Lung (tissue), 12 donors: ENCODE data around the gene TMEM121. TPM values are rescaled to one million over a fixed set of nuclear protein-coding genes. Genes with fewer than 3 reads are reported as not detected.

Source experiments
- ATAC-seq: fragments of 200-7000 bp; cut with Tn5 transposase; one replicate; pipeline ENCODE4 v1.9.1; 2020; ENCODE audit warnings: moderate number of reproducible peaks; ENCODE audit not compliant: insufficient read depth, low FRiP score
- DNase-seq, 3 donors: peaks; one replicate each; pipeline ENCODE4 v3.0.0-alpha.2; 2013 to 2017
- H3K27ac ChIP-seq, 2 donors: one replicate each; pipeline ENCODE4 v1.5.1; 2013; ENCODE audit warnings: mild to moderate bottlenecking in 2 of 2, moderate library complexity in 2 of 2, control low read depth in 1 of 2, inconsistent platforms in 1 of 2, low read depth in 1 of 2, low read length in 1 of 2
- H3K27me3 ChIP-seq, 3 donors: one replicate each; pipeline ENCODE4 v1.5.1; 2013; ENCODE audit warnings: low read length in 2 of 3; ENCODE audit not compliant: control insufficient read depth in 3 of 3, insufficient read depth in 3 of 3
- H3K36me3 ChIP-seq, 4 donors: one replicate each; pipeline ENCODE4 v1.5.1; 2013; ENCODE audit warnings: low read length in 4 of 4, mild to moderate bottlenecking in 1 of 4, moderate library complexity in 1 of 4; ENCODE audit not compliant: control insufficient read depth in 4 of 4, insufficient read depth in 4 of 4
- H3K4me1 ChIP-seq, 5 donors: one replicate each; pipeline ENCODE4 v1.5.1; 2013; ENCODE audit warnings: low read length in 5 of 5, mild to moderate bottlenecking in 2 of 5, moderate library complexity in 1 of 5; ENCODE audit not compliant: control insufficient read depth in 5 of 5, insufficient read depth in 5 of 5
- H3K4me3 ChIP-seq: one replicate; pipeline ENCODE4 v1.5.1; 2013; ENCODE audit warnings: mild to moderate bottlenecking, control low read depth, moderate library complexity
- H3K9ac ChIP-seq, 2 donors: one replicate each; pipeline ENCODE4 v1.5.1; 2013; ENCODE audit warnings: low read length in 2 of 2, control low read depth in 1 of 2; ENCODE audit not compliant: insufficient read depth in 1 of 2
- H3K9me3 ChIP-seq, 4 donors: one replicate each; pipeline ENCODE4 v1.5.1; 2013; ENCODE audit warnings: low read length in 3 of 4, mild to moderate bottlenecking in 1 of 4, moderate library complexity in 1 of 4; ENCODE audit not compliant: control insufficient read depth in 4 of 4, insufficient read depth in 3 of 4
- WGBS, 2 donors: extraction: QIAGEN DNeasy Blood & Tissue Kit; methylation state at CpG; one replicate each; pipeline ENCODE4 v1.1.7; 2013; 5-methylcytosine and 5-hydroxymethylcytosine counted together
- polyA plus RNA-seq, 2 donors: library from polyadenylated mRNA; stranded (reverse); fragments of 200-250 nt; gene quantifications; one replicate each; pipeline ENCODE4 v1.2.1, GENCODE V29; 2013
- total RNA-seq, 2 donors: library from RNA; depleted of rRNA in 1 of 2; stranded (reverse); fragments of >200 nt in 1 of 2; gene quantifications; one replicate each; pipeline ENCODE4 v1.2.1, GENCODE V29; 2014 to 2021
- TF ChIP-seq, protein P1 (sequence below): IDR thresholded peaks from 2 replicates; pipeline ENCODE4 v1.5.1; 2012; ENCODE audit warnings: mild to moderate bottlenecking; ENCODE audit errors: control extremely low read depth, extremely low read depth
- donor health status: control.
- donor health status: control.
- donor health status: Bipolar disorder and iron deficiency.
- donor health status: healthy.
- donor health status: DM: yes; HTN: yes; CAD: no.

Gene TMEM121
- total and polyA plus RNA-seq, 4 donors = 1.1 to 5.4 (median 2.8) TPM

DNA sequence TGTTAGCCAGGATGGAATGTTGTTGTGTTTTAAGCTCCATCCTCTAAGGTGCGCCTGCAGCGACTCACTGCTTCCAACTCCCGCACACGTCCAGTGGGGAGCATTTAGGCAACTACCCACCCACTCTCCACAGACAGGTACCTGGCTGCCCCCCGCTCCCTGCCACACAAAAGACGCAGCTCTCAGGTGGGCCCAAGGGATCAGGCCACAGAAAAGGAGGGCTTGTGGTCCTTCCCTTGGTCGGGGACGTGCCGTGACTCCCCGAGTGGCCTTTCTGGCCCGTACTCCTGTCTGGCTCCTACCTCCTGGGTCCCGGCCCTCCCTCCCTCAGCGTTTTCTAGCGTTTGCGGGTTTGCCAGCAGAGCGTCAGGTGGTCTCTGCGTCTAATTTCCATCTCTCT, 19.1 kb upstream of the TMEM121 start:
- ATAC-seq (no peak), DNase-seq (no peak)
- WGBS, 2 donors = 58 to 60% methylated on average over 17 of the region's 17 CpGs
- Histone ChIP-seq H3K4me1 (no peaks in the 10 kb centered on the region), H3K27me3 (peaks cover 0 to 4% (median 0%) of the 10 kb centered on the region in 3 donors), H3K9ac (no peak overlapping the region), H3K36me3 (no peaks in the 10 kb centered on the region), H3K27ac (no peak overlapping the region), H3K9me3 (peaks cover 0 to 2% (median 0%) of the 10 kb centered on the region in 4 donors), H3K4me3 (no peak overlapping the region)
- TF ChIP-seq, protein P1, sequence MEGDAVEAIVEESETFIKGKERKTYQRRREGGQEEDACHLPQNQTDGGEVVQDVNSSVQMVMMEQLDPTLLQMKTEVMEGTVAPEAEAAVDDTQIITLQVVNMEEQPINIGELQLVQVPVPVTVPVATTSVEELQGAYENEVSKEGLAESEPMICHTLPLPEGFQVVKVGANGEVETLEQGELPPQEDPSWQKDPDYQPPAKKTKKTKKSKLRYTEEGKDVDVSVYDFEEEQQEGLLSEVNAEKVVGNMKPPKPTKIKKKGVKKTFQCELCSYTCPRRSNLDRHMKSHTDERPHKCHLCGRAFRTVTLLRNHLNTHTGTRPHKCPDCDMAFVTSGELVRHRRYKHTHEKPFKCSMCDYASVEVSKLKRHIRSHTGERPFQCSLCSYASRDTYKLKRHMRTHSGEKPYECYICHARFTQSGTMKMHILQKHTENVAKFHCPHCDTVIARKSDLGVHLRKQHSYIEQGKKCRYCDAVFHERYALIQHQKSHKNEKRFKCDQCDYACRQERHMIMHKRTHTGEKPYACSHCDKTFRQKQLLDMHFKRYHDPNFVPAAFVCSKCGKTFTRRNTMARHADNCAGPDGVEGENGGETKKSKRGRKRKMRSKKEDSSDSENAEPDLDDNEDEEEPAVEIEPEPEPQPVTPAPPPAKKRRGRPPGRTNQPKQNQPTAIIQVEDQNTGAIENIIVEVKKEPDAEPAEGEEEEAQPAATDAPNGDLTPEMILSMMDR = no peak

DNA sequence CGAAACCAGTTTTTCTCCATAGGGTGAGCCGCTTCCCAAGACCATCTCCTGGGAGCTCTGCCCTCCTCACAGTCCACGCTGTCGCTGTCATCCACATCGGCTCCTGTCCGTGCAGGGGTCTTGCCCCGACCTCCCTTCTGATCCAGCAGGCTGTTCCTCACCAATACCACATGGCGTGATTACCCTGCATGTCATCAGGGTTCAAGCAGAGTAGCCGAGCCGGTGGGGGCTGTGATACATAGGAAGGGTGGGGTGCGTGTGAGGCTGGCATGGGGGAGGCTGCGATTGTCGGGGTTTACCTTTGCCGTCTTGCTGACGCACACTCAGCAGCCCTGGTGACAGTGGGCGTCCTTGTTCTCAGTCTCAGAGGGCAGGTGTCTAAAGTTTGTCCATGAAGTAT, 18.3 kb upstream of the TMEM121 start:
- no peak for DNase-seq
- H3K4me3 ChIP-seq = no peak overlapping the region
- ATAC-seq = no peak
- no peak overlapping the region for H3K27ac ChIP-seq
- no peaks in the 10 kb centered on the region for H3K4me1 ChIP-seq
- peaks cover 0 to 2% (median 0%) of the 10 kb centered on the region in 4 donors for H3K9me3 ChIP-seq
- H3K9ac ChIP-seq = no peak overlapping the region
- H3K36me3 ChIP-seq = no peaks in the 10 kb centered on the region
- 71 to 81% methylated on average over 16 of the region's 16 CpGs for WGBS, 2 donors
- H3K27me3 ChIP-seq = peaks cover 0 to 6% (median 0%) of the 10 kb centered on the region in 3 donors
- TF ChIP-seq, protein P1 = no peak

DNA sequence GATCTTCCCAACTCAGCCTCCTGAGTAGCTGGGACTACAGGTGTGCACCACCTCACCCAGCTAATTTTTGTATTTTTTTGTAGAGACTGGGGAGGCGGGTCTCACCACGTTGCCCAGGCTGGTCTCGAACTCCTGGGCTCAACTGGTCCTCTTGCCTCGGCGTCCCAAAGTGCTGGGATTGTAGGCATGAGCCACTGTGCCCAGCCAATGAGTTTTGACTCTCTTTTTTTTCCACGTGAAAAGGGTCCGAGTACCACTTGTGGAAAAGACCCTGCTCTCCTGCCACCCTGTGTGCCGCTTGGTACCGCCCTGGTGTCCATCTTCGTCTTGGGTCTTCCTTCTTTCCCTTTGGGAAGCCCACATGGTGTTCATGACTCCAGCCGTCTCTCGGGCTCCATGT, 17.8 kb upstream of the TMEM121 start:
- ATAC-seq (no peak), DNase-seq (no peak)
- Histone ChIP-seq H3K9ac (no peak overlapping the region), H3K4me1 (no peaks in the 10 kb centered on the region), H3K27ac (no peak overlapping the region), H3K36me3 (no peaks in the 10 kb centered on the region), H3K9me3 (peaks cover 0 to 2% (median 0%) of the 10 kb centered on the region in 4 donors), H3K4me3 (no peak overlapping the region), H3K27me3 (peaks cover 0 to 6% (median 0%) of the 10 kb centered on the region in 3 donors)
- TF ChIP-seq, protein P1 = no peak
- 89 to 96% methylated on average over 12 of the region's 12 CpGs for WGBS, 2 donors

DNA sequence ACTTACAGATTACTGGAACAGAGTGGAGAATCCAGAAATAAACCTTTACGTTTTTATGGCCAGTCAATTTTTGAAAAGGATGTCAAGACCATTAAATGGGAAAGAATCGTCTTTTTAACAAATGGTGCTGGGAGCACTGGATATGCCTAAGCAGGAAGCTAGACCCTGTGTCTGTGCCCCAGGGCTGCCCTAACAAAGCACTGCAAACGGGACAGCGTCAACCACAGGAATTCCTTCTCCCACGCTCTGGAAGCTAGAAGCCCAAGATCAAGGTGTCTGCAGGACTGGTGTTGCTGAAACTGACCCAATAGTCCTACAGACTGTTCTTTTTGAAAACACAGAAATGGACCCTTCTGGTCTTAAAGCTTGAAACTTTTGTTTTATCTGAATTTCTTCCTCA, 9.3 kb upstream of the TMEM121 start:
- WGBS, 2 donors = 48 to 56% methylated on average over 5 of the region's 5 CpGs
- no peaks in the 10 kb centered on the region for H3K4me1 ChIP-seq
- no peak overlapping the region for H3K9ac ChIP-seq
- H3K27me3 ChIP-seq = peaks cover 0 to 3% (median 3%) of the 10 kb centered on the region in 3 donors
- H3K9me3 ChIP-seq = no peaks in the 10 kb centered on the region
- DNase-seq = no peak
- no peak for ATAC-seq
- H3K27ac ChIP-seq = no peak overlapping the region
- H3K4me3 ChIP-seq = no peak overlapping the region
- H3K36me3 ChIP-seq = no peaks in the 10 kb centered on the region
- TF ChIP-seq, protein P1 = no peak
